Keratinocyte (primary cell): Measurements from ENCODE around the gene DCDC2. TPM values are rescaled to one million over a fixed set of nuclear protein-coding genes. Genes with fewer than 3 reads are reported as not detected.
A peak's percentile ranks its signal among the peaks of the same experiment; 100 is the strongest.
"Not testable (repeated sequence)": the region's sequence is repeated elsewhere in the genome, so short reads cannot be mapped to it uniquely, and the experiment has no call there.

ENCODE experiments used
- DNase-seq: peaks from one replicate; pipeline ENCODE4 v3.0.0-alpha.2; 2011; ENCODE audit warnings: low read depth, missing footprints, low spot score
- FAIRE-seq: peaks from 2 replicates; lab custom pipeline; 2011; peaks lifted over from hg19 to GRCh38; lab: Jason Lieb, UNC
- H2AFZ ChIP-seq: 2 replicates; pipeline ENCODE4 v1.6.0; 2012; ENCODE audit warnings: low read length, control low read depth, inconsistent platforms; ENCODE audit not compliant: control insufficient read depth
- H3K27ac ChIP-seq: 2 replicates; pipeline ENCODE4 v1.5.1; 2011; ENCODE audit warnings: low read length; ENCODE audit not compliant: control insufficient read depth, insufficient read depth
- H3K27me3 ChIP-seq: 3 replicates; pipeline ENCODE4 v1.6.0; 2011; ENCODE audit warnings: low read length; ENCODE audit not compliant: control insufficient read depth, insufficient read depth; ENCODE audit errors: extremely low read depth
- H3K36me3 ChIP-seq, 2 experiments: 2 replicates in 1 of 2; 3 replicates in 1 of 2; pipeline ENCODE4 v1.5.1; 2011; ENCODE audit warnings: low read length in 2 of 2, mild to moderate bottlenecking in 1 of 2; ENCODE audit not compliant: control insufficient read depth in 2 of 2, insufficient read depth in 2 of 2; ENCODE audit errors: extremely low read depth in 1 of 2
- H3K4me1 ChIP-seq: 3 replicates; pipeline ENCODE4 v1.5.1; 2011; ENCODE audit warnings: low read length; ENCODE audit not compliant: control insufficient read depth, insufficient read depth; ENCODE audit errors: extremely low read depth
- H3K4me2 ChIP-seq: 3 replicates; pipeline ENCODE4 v1.6.0; 2011; ENCODE audit warnings: low read depth, low read length; ENCODE audit not compliant: control insufficient read depth, insufficient read depth; ENCODE audit errors: extremely low read depth
- H3K4me3 ChIP-seq, 3 experiments: fragments of 200-600 bp in 1 of 3; sonication (generic) in 1 of 3; 2 replicates in 2 of 3; 3 replicates in 1 of 3; pipeline ENCODE4 v1.5.1; 2011 to 2016; ENCODE audit warnings: low read length in 3 of 3, mild to moderate bottlenecking in 3 of 3, control low read depth in 2 of 3, inconsistent platforms in 1 of 3, low read depth in 1 of 3, mixed read lengths in 1 of 3, mixed run types in 1 of 3, moderate library complexity in 1 of 3; ENCODE audit not compliant: control insufficient read depth in 2 of 3, insufficient read depth in 2 of 3; ENCODE audit errors: extremely low read depth in 1 of 3
- H3K79me2 ChIP-seq: 2 replicates; pipeline ENCODE4 v1.6.0; 2012; ENCODE audit warnings: low read length; ENCODE audit not compliant: control insufficient read depth, insufficient read depth
- H3K9ac ChIP-seq: 3 replicates; pipeline ENCODE4 v1.6.0; 2011; ENCODE audit warnings: low read length; ENCODE audit not compliant: control insufficient read depth, insufficient read depth; ENCODE audit errors: extremely low read depth
- H3K9me1 ChIP-seq: 3 replicates; pipeline ENCODE4 v1.6.0; 2011; ENCODE audit warnings: low read length; ENCODE audit not compliant: control insufficient read depth, insufficient read depth; ENCODE audit errors: extremely low read depth
- H3K9me3 ChIP-seq: 2 replicates; pipeline ENCODE4 v1.5.1; 2012; ENCODE audit warnings: low read depth, low read length; ENCODE audit not compliant: control insufficient read depth
- H4K20me1 ChIP-seq: 3 replicates; pipeline ENCODE4 v1.6.0; 2011; ENCODE audit warnings: low read length; ENCODE audit not compliant: control insufficient read depth, insufficient read depth; ENCODE audit errors: extremely low read depth
- CTCF ChIP-seq, 3 experiments: IDR thresholded peaks in 1 of 3; conservative IDR thresholded peaks in 1 of 3; optimal IDR thresholded peaks in 1 of 3; 2 replicates in 2 of 3; 3 replicates in 1 of 3; pipeline versions ENCODE3 to v1.5.1; 2011; ENCODE audit warnings: low read length in 3 of 3, mild to moderate bottlenecking in 3 of 3, moderate library complexity in 2 of 3, control low read depth in 1 of 3, inconsistent platforms in 1 of 3; ENCODE audit not compliant: insufficient read depth in 2 of 3; ENCODE audit errors: extremely low read depth in 1 of 3
- EZH2 ChIP-seq: IDR thresholded peaks from one replicate; pipeline ENCODE4 v1.6.1; 2012; ENCODE audit warnings: inconsistent platforms, mild to moderate bottlenecking, low read length, moderate library complexity
- dilution Hi-C: fragments of 300-500 bp; cut with MboI; formaldehyde crosslinking; loops from one replicate; pipeline ENCODE4 v1.7.0; 2020; ENCODE audit warnings: low sequenced_read_pairs; ENCODE audit not compliant: extremely low pct_ligation_motif_present
- polyA plus RNA-seq, 5 experiments: library from polyadenylated mRNA; depleted of rRNA in 3 of 5; stranded (reverse) in 3 of 5; stranded (forward) in 1 of 5; unstranded in 1 of 5; fragments of >200 nt; gene quantifications; 1 replicate in 1 of 5; 2 replicates in 3 of 5; 3 replicates in 1 of 5; pipeline versions ENCODE4 v1.2.1 to v1.2.3, GENCODE V29; 2011 to 2012; ENCODE audit warnings: missing spikeins in 2 of 5, low read depth in 1 of 5, low replicate concordance in 1 of 5

Gene DCDC2
- polyA plus RNA-seq, 1 donor (not counting 4 experiments of a cell fraction or from before 2014, with no cell fraction given), result 0.10 TPM

GRCh38 chr6:24205020-24205492, 152.8 kb downstream of the DCDC2 start:
- Histone ChIP-seq H3K9me1 (no peaks in the 10 kb centered on the region), H3K4me3 (no peak overlapping the region), H3K27ac (no peak overlapping the region), H2AFZ (no peak overlapping the region), H3K9ac (no peak overlapping the region), H3K27me3 (no peaks in the 10 kb centered on the region), H3K4me2 (no peak overlapping the region), H3K9me3 (no peaks in the 10 kb centered on the region), H3K36me3 (no peaks in the 10 kb centered on the region), H4K20me1 (no peaks in the 10 kb centered on the region), H3K79me2 (no peaks in the 10 kb centered on the region), H3K4me1 (no peaks in the 10 kb centered on the region)
- FAIRE-seq (no peak), DNase-seq (no peak)
- no peak for TF ChIP-seq EZH2
- TF ChIP-seq CTCF (optimal IDR thresholded peaks at IDR 0.05 in 1 of 3, IDR thresholded peaks at IDR 0.05 in 1 of 3, conservative IDR thresholded peaks at IDR 0.05 in 1 of 3; ENCODE audit: extremely low read depth in 1 of 3, insufficient read depth in 2 of 3, low read length in 3 of 3), result peak; percentile 9 to 49 (median 29)
- dilution Hi-C loops, result no loop called here

- H4K20me1 ChIP-seq, H3K9me1 ChIP-seq, H3K27me3 ChIP-seq, H3K27ac ChIP-seq, H3K36me3 ChIP-seq, H3K4me3 ChIP-seq, H3K9ac ChIP-seq, H3K79me2 ChIP-seq, FAIRE-seq, DNase-seq, H3K9me3 ChIP-seq, dilution Hi-C loops, H3K4me2 ChIP-seq, H2AFZ ChIP-seq, H3K4me1 ChIP-seq: not testable (repeated sequence)
Measured at GRCh38 chr6:24204113-24204512, 153.7 kb downstream of the DCDC2 start.

GRCh38 chr6:24197892-24198291, 160.0 kb downstream of the DCDC2 start:
- H2AFZ ChIP-seq, result no peak overlapping the region
- no peaks in the 10 kb centered on the region for H3K79me2 ChIP-seq
- no peaks in the 10 kb centered on the region for H3K4me1 ChIP-seq
- H3K9me1 ChIP-seq, result no peaks in the 10 kb centered on the region
- H4K20me1 ChIP-seq, result no peaks in the 10 kb centered on the region
- H3K27ac ChIP-seq, result no peak overlapping the region
- no peak overlapping the region for H3K4me2 ChIP-seq
- FAIRE-seq (no peak), DNase-seq (no peak)
- no peaks in the 10 kb centered on the region for H3K27me3 ChIP-seq
- H3K9me3 ChIP-seq, result no peaks in the 10 kb centered on the region
- no peak overlapping the region for H3K9ac ChIP-seq
- no peaks in the 10 kb centered on the region for H3K36me3 ChIP-seq
- TF ChIP-seq EZH2, result no peak
- TF ChIP-seq CTCF (optimal IDR thresholded peaks at IDR 0.05 in 1 of 3, IDR thresholded peaks at IDR 0.05 in 1 of 3, conservative IDR thresholded peaks at IDR 0.05 in 1 of 3; ENCODE audit: extremely low read depth in 1 of 3, insufficient read depth in 2 of 3, low read length in 3 of 3), result no peak
- no peak overlapping the region for H3K4me3 ChIP-seq
- dilution Hi-C loops, result no loop called here
